Measurements from ENCODE around the gene TBX4. TPM values are rescaled to one million over a fixed set of nuclear protein-coding genes. Genes with fewer than 3 reads are reported as not detected.
"Not testable (repeated sequence)": the region's sequence is repeated elsewhere in the genome, so short reads cannot be mapped to it uniquely, and the experiment has no call there.

TBX4 gene
- polyA plus RNA-seq, 3 donors, result not detected

DNA sequence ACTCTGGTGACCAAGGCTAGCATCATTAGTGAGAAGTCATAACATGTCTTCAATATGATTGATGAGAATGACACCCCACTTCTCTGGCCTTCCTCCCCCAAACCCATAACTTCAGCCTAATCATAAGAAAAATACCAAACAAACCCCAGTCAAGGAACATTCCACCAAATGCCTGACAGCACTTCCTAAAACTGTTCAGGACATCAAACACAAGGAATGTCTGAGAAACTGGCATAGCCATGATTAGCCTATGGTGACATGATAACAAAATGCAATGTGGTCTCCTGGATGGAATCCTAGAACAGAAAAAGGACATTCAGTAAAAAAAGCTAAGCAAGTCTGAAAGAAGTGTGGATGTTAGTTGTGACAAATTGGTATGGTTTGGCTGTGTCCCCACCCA, 24.7 kb upstream of the TBX4 start:
- Mint-ChIP-seq H3K9me3 (peaks cover 0 to 4% (median 0%) of the 10 kb centered on the region in 7 donors), H3K4me3 (no peak overlapping the region), H3K27me3 (ENCODE audit: low read depth in 3 of 3) (peaks cover 27 to 42% (median 32%) of the 10 kb centered on the region in 3 donors), H3K36me3 (no peaks in the 10 kb centered on the region), H3K4me1 (no peaks in the 10 kb centered on the region), H3K27ac (no peak overlapping the region)
- Histone ChIP-seq H2AFZ (ENCODE audit: insufficient read depth, low read depth, low read length, poor library complexity, severe bottlenecking) (no peak overlapping the region), H3K79me2 (ENCODE audit: insufficient read depth, low read length) (no peaks in the 10 kb centered on the region), H3K36me3 (replicated peaks in 1 of 2; ENCODE audit: control insufficient read depth in 1 of 2, insufficient read depth in 2 of 2, low read length in 2 of 2) (no peaks in the 10 kb centered on the region), H3K4me3 (replicated peaks in 1 of 3; ENCODE audit: low read depth in 2 of 3, low read length in 3 of 3) (no peak overlapping the region), H3K9ac (ENCODE audit: insufficient read depth, low read length, poor library complexity, severe bottlenecking) (no peak overlapping the region), H4K20me1 (ENCODE audit: insufficient read depth, low read length) (no peaks in the 10 kb centered on the region), H3K9me3 (replicated peaks in 1 of 2; ENCODE audit: control insufficient read depth in 1 of 2, insufficient read depth in 1 of 2, low read length in 2 of 2) (no peaks in the 10 kb centered on the region), H3K27me3 (ENCODE audit: control insufficient read depth in 2 of 2, insufficient read depth in 2 of 2, low read length in 2 of 2) (peaks cover 5 to 38% of the 10 kb centered on the region in 2 donors), H3K4me2 (replicated peaks; ENCODE audit: extremely low read depth, low read length, poor library complexity, severe bottlenecking) (no peak overlapping the region), H3K4me1 (ENCODE audit: control insufficient read depth in 1 of 2, insufficient read depth in 2 of 2, low read length in 2 of 2) (no peaks in the 10 kb centered on the region), H3K27ac (ENCODE audit: low read depth in 1 of 2, low read length in 2 of 2) (no peak overlapping the region)
- intact Hi-C loops (cut with micrococcal nuclease), result no loop called here
- TF ChIP-seq, protein P1, sequence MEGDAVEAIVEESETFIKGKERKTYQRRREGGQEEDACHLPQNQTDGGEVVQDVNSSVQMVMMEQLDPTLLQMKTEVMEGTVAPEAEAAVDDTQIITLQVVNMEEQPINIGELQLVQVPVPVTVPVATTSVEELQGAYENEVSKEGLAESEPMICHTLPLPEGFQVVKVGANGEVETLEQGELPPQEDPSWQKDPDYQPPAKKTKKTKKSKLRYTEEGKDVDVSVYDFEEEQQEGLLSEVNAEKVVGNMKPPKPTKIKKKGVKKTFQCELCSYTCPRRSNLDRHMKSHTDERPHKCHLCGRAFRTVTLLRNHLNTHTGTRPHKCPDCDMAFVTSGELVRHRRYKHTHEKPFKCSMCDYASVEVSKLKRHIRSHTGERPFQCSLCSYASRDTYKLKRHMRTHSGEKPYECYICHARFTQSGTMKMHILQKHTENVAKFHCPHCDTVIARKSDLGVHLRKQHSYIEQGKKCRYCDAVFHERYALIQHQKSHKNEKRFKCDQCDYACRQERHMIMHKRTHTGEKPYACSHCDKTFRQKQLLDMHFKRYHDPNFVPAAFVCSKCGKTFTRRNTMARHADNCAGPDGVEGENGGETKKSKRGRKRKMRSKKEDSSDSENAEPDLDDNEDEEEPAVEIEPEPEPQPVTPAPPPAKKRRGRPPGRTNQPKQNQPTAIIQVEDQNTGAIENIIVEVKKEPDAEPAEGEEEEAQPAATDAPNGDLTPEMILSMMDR (IDR thresholded peaks at IDR 0.05), result no peak
- no peak for DNase-seq

DNA sequence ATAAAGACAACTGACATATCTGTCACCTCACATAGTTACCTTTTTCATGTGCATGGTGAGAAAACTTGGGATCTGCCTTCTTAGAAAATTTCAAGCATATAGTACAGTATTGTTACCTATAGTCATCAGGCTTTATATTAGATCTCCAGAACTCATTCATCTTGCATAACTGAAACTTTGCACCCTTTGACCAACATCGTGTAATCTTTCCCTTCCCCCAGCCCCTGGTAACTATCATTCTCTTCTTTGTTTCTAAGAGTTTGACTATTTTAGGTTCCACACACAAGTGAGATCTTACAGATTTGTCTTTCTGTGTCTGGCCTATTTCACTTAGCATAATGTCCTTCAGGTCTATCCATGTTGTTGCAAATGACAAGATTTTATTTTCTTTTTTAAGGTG, 22.9 kb upstream of the TBX4 start:
- Histone ChIP-seq H2AFZ (ENCODE audit: insufficient read depth, low read depth, low read length, poor library complexity, severe bottlenecking) (no peak overlapping the region), H3K9ac (ENCODE audit: insufficient read depth, low read length, poor library complexity, severe bottlenecking) (no peak overlapping the region), H3K36me3 (replicated peaks in 1 of 2; ENCODE audit: control insufficient read depth in 1 of 2, insufficient read depth in 2 of 2, low read length in 2 of 2) (no peaks in the 10 kb centered on the region), H3K79me2 (ENCODE audit: insufficient read depth, low read length) (no peaks in the 10 kb centered on the region), H3K4me1 (ENCODE audit: control insufficient read depth in 1 of 2, insufficient read depth in 2 of 2, low read length in 2 of 2) (no peaks in the 10 kb centered on the region), H3K27me3 (ENCODE audit: control insufficient read depth in 2 of 2, insufficient read depth in 2 of 2, low read length in 2 of 2) (peaks cover 8 to 28% of the 10 kb centered on the region in 2 donors), H3K27ac (ENCODE audit: low read depth in 1 of 2, low read length in 2 of 2) (no peak overlapping the region), H3K4me3 (replicated peaks in 1 of 3; ENCODE audit: low read depth in 2 of 3, low read length in 3 of 3) (no peak overlapping the region), H4K20me1 (ENCODE audit: insufficient read depth, low read length) (no peaks in the 10 kb centered on the region), H3K4me2 (replicated peaks; ENCODE audit: extremely low read depth, low read length, poor library complexity, severe bottlenecking) (no peak overlapping the region), H3K9me3 (replicated peaks in 1 of 2; ENCODE audit: control insufficient read depth in 1 of 2, insufficient read depth in 1 of 2, low read length in 2 of 2) (no peaks in the 10 kb centered on the region)
- 100% methylated on average over 1 of the region's 1 CpG for WGBS (ENCODE audit: insufficient coverage)
- H3K27me3 Mint-ChIP-seq (ENCODE audit: low read depth in 3 of 3), result peaks cover 23 to 43% (median 30%) of the 10 kb centered on the region in 3 donors
- H3K4me1 Mint-ChIP-seq, result no peaks in the 10 kb centered on the region
- H3K4me3 Mint-ChIP-seq, result no peak overlapping the region
- TF ChIP-seq, protein P1 (IDR thresholded peaks at IDR 0.05), result no peak
- H3K9me3 Mint-ChIP-seq, result peaks cover 0 to 4% (median 0%) of the 10 kb centered on the region in 7 donors
- H3K27ac Mint-ChIP-seq, result no peak overlapping the region
- DNase-seq, result no peak
- intact Hi-C loops (cut with micrococcal nuclease), result no loop called here
- H3K36me3 Mint-ChIP-seq, result no peaks in the 10 kb centered on the region

DNA sequence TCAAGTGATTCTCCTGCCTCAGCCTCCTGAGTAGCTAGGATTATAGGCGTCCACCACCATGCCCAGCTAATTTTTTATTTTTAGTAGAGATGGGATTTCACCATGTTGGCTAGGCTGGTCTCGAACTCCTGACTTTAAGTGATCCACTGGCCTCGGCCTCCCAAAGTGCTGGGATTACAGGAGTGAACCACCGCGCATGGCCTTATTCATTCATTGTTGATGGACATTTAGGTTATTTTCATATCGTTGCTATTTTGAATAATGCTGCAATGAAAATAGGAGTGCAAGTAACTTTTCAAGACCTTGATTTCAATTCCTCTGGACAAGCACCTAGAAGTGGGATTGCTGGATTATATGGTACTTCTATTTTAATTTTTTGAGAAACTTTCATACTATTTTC, 22.4 kb upstream of the TBX4 start:
- H3K4me1 Mint-ChIP-seq; H3K4me3 ChIP-seq (replicated peaks in 1 of 3; ENCODE audit: low read depth in 2 of 3, low read length in 3 of 3); H3K79me2 ChIP-seq (ENCODE audit: insufficient read depth, low read length); H3K4me1 ChIP-seq (ENCODE audit: control insufficient read depth in 1 of 2, insufficient read depth in 2 of 2, low read length in 2 of 2); intact Hi-C loops (cut with micrococcal nuclease); H3K27ac Mint-ChIP-seq; H3K9me3 ChIP-seq (replicated peaks in 1 of 2; ENCODE audit: control insufficient read depth in 1 of 2, insufficient read depth in 1 of 2, low read length in 2 of 2); H2AFZ ChIP-seq (ENCODE audit: insufficient read depth, low read depth, low read length, poor library complexity, severe bottlenecking); H4K20me1 ChIP-seq (ENCODE audit: insufficient read depth, low read length); DNase-seq; H3K9ac ChIP-seq (ENCODE audit: insufficient read depth, low read length, poor library complexity, severe bottlenecking); H3K9me3 Mint-ChIP-seq; H3K36me3 ChIP-seq (replicated peaks in 1 of 2; ENCODE audit: control insufficient read depth in 1 of 2, insufficient read depth in 2 of 2, low read length in 2 of 2); H3K27ac ChIP-seq (ENCODE audit: low read depth in 1 of 2, low read length in 2 of 2); H3K4me3 Mint-ChIP-seq; H3K4me2 ChIP-seq (replicated peaks; ENCODE audit: extremely low read depth, low read length, poor library complexity, severe bottlenecking); H3K36me3 Mint-ChIP-seq: not testable (repeated sequence)
- peaks cover 12 to 29% of the 10 kb centered on the region in 2 donors for H3K27me3 ChIP-seq (ENCODE audit: control insufficient read depth in 2 of 2, insufficient read depth in 2 of 2, low read length in 2 of 2)
- H3K27me3 Mint-ChIP-seq (ENCODE audit: low read depth in 3 of 3), result peaks cover 25 to 44% (median 35%) of the 10 kb centered on the region in 3 donors
- 80% methylated on average over 2 of the region's 6 CpGs for WGBS (ENCODE audit: insufficient coverage)
